G401 (cell line): ENCODE results near the gene USP49. TPM values are rescaled to one million over a fixed set of nuclear protein-coding genes. Genes with fewer than 3 reads are reported as not detected.

Experiments
- DNase-seq: peaks from one replicate; pipeline ENCODE4 v3.0.0-alpha.2; 2015; ENCODE audit warnings: low spot score
- in situ Hi-C: cut with HindIII; loops from 2 replicates; pipeline ENCODE4 v1.10.0; 2016; ENCODE audit warnings: low sequenced_read_pairs, mixed read lengths
- total RNA-seq: library from RNA; depleted of rRNA; stranded (reverse); fragments of >200 nt; shearing (Covaris generic); gene quantifications from 2 replicates; pipeline ENCODE4 v1.2.3, GENCODE V29; 2014

Gene USP49
- total RNA-seq, 1 experiment from 2014 or later = 9.9 TPM

- DNase-seq = no peak
- in situ Hi-C loops = no loop called here
These were observed 37.2 kb upstream of the USP49 start for GRCh38 chr6:41932378-41932777.

- in situ Hi-C loops = no loop called here
- DNase-seq = no peak
These were observed 36.6 kb upstream of the USP49 start for GRCh38 chr6:41931792-41932191.

- DNase-seq = no peak
- in situ Hi-C loops = no loop called here
These were observed 34.7 kb upstream of the USP49 start for GRCh38 chr6:41929924-41930323.

- DNase-seq = no peak
- in situ Hi-C loops = no loop called here
These were observed 32.1 kb upstream of the USP49 start for GRCh38 chr6:41927253-41927652.

GRCh38 chr6:41922154-41922553 is 27.0 kb upstream of the USP49 start:
- DNase-seq = no peak
- in situ Hi-C loops = no loop called here

- DNase-seq = no peak
- in situ Hi-C loops = no loop called here
These were observed 26.5 kb upstream of the USP49 start for GRCh38 chr6:41921712-41921998.

- DNase-seq = peak; percentile 96
- in situ Hi-C loops = no loop called here
These were observed 25.9 kb upstream of the USP49 start, which contains the start of the genes BYSL and MED20 for GRCh38 chr6:41920921-41921711. BYSL (plus strand) TSS chr6:41921499; CDS start chr6:41921563, 64 bp downstream. MED20 (minus strand) TSS chr6:41921139; CDS start chr6:41921018, 121 bp downstream.

- no peak for DNase-seq
- in situ Hi-C loops = no loop called here
These were observed 22.4 kb upstream of the USP49 start for GRCh38 chr6:41917528-41917927.

GRCh38 chr6:41914869-41915530 is 19.8 kb upstream of the USP49 start:
- in situ Hi-C loops = no loop called here
- no peak for DNase-seq

- DNase-seq = no peak
- in situ Hi-C loops = no loop called here
These were observed 19.2 kb upstream of the USP49 start for GRCh38 chr6:41914343-41914742.

- no peak for DNase-seq
- in situ Hi-C loops = no loop called here
These were observed 14.6 kb upstream of the USP49 start for GRCh38 chr6:41909727-41910126.

- in situ Hi-C loops = no loop called here
- DNase-seq = no peak
These were observed 6.8 kb upstream of the USP49 start for GRCh38 chr6:41901882-41902519.

- DNase-seq = no peak
- in situ Hi-C loops = no loop called here
These were observed 5.7 kb upstream of the USP49 start for GRCh38 chr6:41900861-41901260.

GRCh38 chr6:41896281-41896680 is 1.1 kb upstream of the USP49 start:
- in situ Hi-C loops = no loop called here
- DNase-seq = no peak

- in situ Hi-C loops = no loop called here
- DNase-seq = peak; percentile 47
These were observed 542 bp downstream of the USP49 start for GRCh38 chr6:41894366-41895299.

- in situ Hi-C loops = no loop called here
These were observed 2.1 kb downstream of the USP49 start for GRCh38 chr6:41892921-41893564.

GRCh38 chr6:41887331-41887751 is 7.8 kb downstream of the USP49 start:
- in situ Hi-C loops = no loop called here
- no peak for DNase-seq

More at GRCh38 chr6:41892921-41893564, 2.1 kb downstream of the USP49 start:
- peak; percentile 8 for DNase-seq

- DNase-seq = no peak
- in situ Hi-C loops = no loop called here
These were observed 9.2 kb downstream of the USP49 start for GRCh38 chr6:41885930-41886329.

- in situ Hi-C loops = no loop called here
- no peak for DNase-seq
These were observed 10.2 kb downstream of the USP49 start for GRCh38 chr6:41884957-41885356.
